Liver (tissue), 9 donors: Measurements from ENCODE around the gene RAB4A. TPM values are rescaled to one million over a fixed set of nuclear protein-coding genes. Genes with fewer than 3 reads are reported as not detected.
A peak's percentile ranks its signal among the peaks of the same experiment; 100 is the strongest.

ENCODE experiments used
- DNase-seq: peaks from one replicate; pipeline ENCODE4 v3.0.0-alpha.2; 2017; ENCODE audit warnings: low spot score
- H3K27ac ChIP-seq, 2 donors: one replicate each; pipeline ENCODE4 v1.7.0; 2013; ENCODE audit warnings: inconsistent platforms in 2 of 2, low read length in 2 of 2, control low read depth in 1 of 2, low read depth in 1 of 2, mild to moderate bottlenecking in 1 of 2
- H3K27me3 ChIP-seq, 4 donors: one replicate each; pipeline versions ENCODE4 v1.6.1 to v1.7.0; 2013; ENCODE audit warnings: low read length in 3 of 4, inconsistent platforms in 1 of 4, mild to moderate bottlenecking in 1 of 4, moderate library complexity in 1 of 4; ENCODE audit not compliant: control insufficient read depth in 4 of 4, insufficient read depth in 4 of 4
- H3K36me3 ChIP-seq, 4 donors: one replicate each; pipeline versions ENCODE4 v1.6.1 to v1.7.0; 2013; ENCODE audit warnings: low read length in 3 of 4, mild to moderate bottlenecking in 3 of 4, low read depth in 1 of 4, moderate library complexity in 1 of 4; ENCODE audit not compliant: control insufficient read depth in 4 of 4, insufficient read depth in 3 of 4
- H3K4me1 ChIP-seq, 4 donors: one replicate each; pipeline versions ENCODE4 v1.6.1 to v1.7.0; 2013; ENCODE audit warnings: low read length in 3 of 4, mild to moderate bottlenecking in 3 of 4, moderate library complexity in 1 of 4; ENCODE audit not compliant: control insufficient read depth in 4 of 4, insufficient read depth in 4 of 4
- H3K4me3 ChIP-seq, 3 donors: one replicate each; pipeline versions ENCODE4 v1.6.1 to v1.7.0; 2013; ENCODE audit warnings: low read length in 3 of 3, control low read depth in 1 of 3, low read depth in 1 of 3, mild to moderate bottlenecking in 1 of 3
- H3K9ac ChIP-seq, 2 donors: one replicate each; pipeline ENCODE4 v1.7.0; 2013; ENCODE audit warnings: low read length in 2 of 2, mild to moderate bottlenecking in 2 of 2, moderate library complexity in 2 of 2, control low read depth in 1 of 2, low read depth in 1 of 2
- H3K9me3 ChIP-seq, 4 donors: one replicate each; pipeline versions ENCODE4 v1.6.1 to v1.7.0; 2013; ENCODE audit warnings: low read length in 3 of 4; ENCODE audit not compliant: control insufficient read depth in 4 of 4
- ATF3 ChIP-seq: IDR thresholded peaks from 2 replicates; pipeline ENCODE4 v1.6.1; 2016; ENCODE audit warnings: antibody characterized with exemption
- CTCF ChIP-seq: fragments of 150-350 bp; IDR thresholded peaks from 2 replicates; pipeline ENCODE4 v1.5.1; 2017; ENCODE audit warnings: improper control_type of control experiment, low read depth, low read length; ENCODE audit not compliant: missing input control
- EGR1 ChIP-seq, 2 donors: IDR thresholded peaks; 2 replicates each; pipeline ENCODE4 v1.6.1; 2016 to 2018; ENCODE audit warnings: antibody characterized with exemption in 2 of 2, low read depth in 2 of 2
- FOXA1 ChIP-seq: IDR thresholded peaks from 2 replicates; pipeline ENCODE4 v1.6.1; 2016; ENCODE audit warnings: antibody characterized with exemption
- FOXA2 ChIP-seq: IDR thresholded peaks from 2 replicates; pipeline ENCODE4 v1.6.1; 2016; ENCODE audit warnings: antibody characterized with exemption
- GABPA ChIP-seq, 2 donors: IDR thresholded peaks in 1 of 2; conservative IDR thresholded peaks in 1 of 2; 2 replicates each; pipeline ENCODE4 v1.6.1; 2016; ENCODE audit warnings: antibody characterized with exemption in 2 of 2, mild to moderate bottlenecking in 1 of 2, moderate library complexity in 1 of 2
- HNF4A ChIP-seq, 2 donors: conservative IDR thresholded peaks; 2 replicates each; pipeline ENCODE4 v1.6.1; 2016; ENCODE audit warnings: antibody characterized with exemption in 2 of 2, mild to moderate bottlenecking in 2 of 2
- HNF4G ChIP-seq: IDR thresholded peaks from 2 replicates; pipeline ENCODE4 v1.6.1; 2016; ENCODE audit warnings: antibody characterized with exemption
- JUND ChIP-seq, 2 donors: IDR thresholded peaks; 2 replicates each; pipeline ENCODE4 v1.6.1; 2016; ENCODE audit warnings: antibody characterized with exemption in 2 of 2
- MAX ChIP-seq: IDR thresholded peaks from 2 replicates; pipeline ENCODE4 v1.6.1; 2016; ENCODE audit warnings: antibody characterized with exemption
- NR2F2 ChIP-seq: IDR thresholded peaks from 2 replicates; pipeline ENCODE4 v1.6.1; 2016; ENCODE audit warnings: antibody characterized with exemption
- RAD21 ChIP-seq, 2 donors: IDR thresholded peaks; 2 replicates each; pipeline ENCODE4 v1.6.1; 2016; ENCODE audit warnings: antibody characterized with exemption in 2 of 2, mild to moderate bottlenecking in 2 of 2
- REST ChIP-seq: IDR thresholded peaks from 2 replicates; pipeline ENCODE4 v1.6.1; 2016; ENCODE audit warnings: antibody characterized with exemption, mild to moderate bottlenecking
- RXRA ChIP-seq, 2 donors: IDR thresholded peaks; 2 replicates each; pipeline ENCODE4 v1.6.1; 2017 to 2018; ENCODE audit warnings: antibody characterized with exemption in 2 of 2, mild to moderate bottlenecking in 1 of 2
- SP1 ChIP-seq: IDR thresholded peaks from 2 replicates; pipeline ENCODE4 v1.6.1; 2018; ENCODE audit warnings: antibody characterized with exemption, mild to moderate bottlenecking
- TAF1 ChIP-seq: conservative IDR thresholded peaks from 2 replicates; pipeline ENCODE4 v1.6.1; 2016; ENCODE audit warnings: antibody characterized with exemption, mild to moderate bottlenecking
- YY1 ChIP-seq: IDR thresholded peaks from 2 replicates; pipeline ENCODE4 v1.6.1; 2016; ENCODE audit warnings: antibody characterized with exemption, mild to moderate bottlenecking
- ZBTB33 ChIP-seq: IDR thresholded peaks from 2 replicates; pipeline ENCODE4 v1.6.1; 2016; ENCODE audit warnings: antibody characterized with exemption
- WGBS: extraction: QIAGEN DNeasy Blood & Tissue Kit; methylation state at CpG from one replicate; pipeline ENCODE4 v1.1.7; 2013; 5-methylcytosine and 5-hydroxymethylcytosine counted together
- polyA plus RNA-seq, 2 donors: library from polyadenylated mRNA; stranded (reverse) in 1 of 2; unstranded in 1 of 2; fragments of 200-250 nt in 1 of 2; fragments of >200 nt in 1 of 2; fragmentation: Nextera tagmentation in 1 of 2; extraction: Ambion mirVana in 1 of 2; gene quantifications; one replicate each; pipeline versions ENCODE4 v1.2.1 to v1.2.3, GENCODE V29; 2013 to 2015
- total RNA-seq, 2 donors: library from RNA; depleted of rRNA; stranded (reverse); fragments of >200 nt; gene quantifications; one replicate each; pipeline ENCODE4 v1.2.3, GENCODE V29; 2014
- donor health status: healthy.
- donor health status: healthy.
- donor health status: healthy.
- donor health status: healthy.
- donor health status: healthy.

RAB4A gene
- total and polyA plus RNA-seq, 4 donors: 16.5 to 51.9 (median 29.5) TPM

GRCh38 chr1:229298887-229299503, 28.1 kb downstream of the RAB4A start:
- DNase-seq: no peak
- no peaks in the 10 kb centered on the region for H3K27me3 ChIP-seq
- peaks cover 7 to 31% (median 26%) of the 10 kb centered on the region in 4 donors for H3K36me3 ChIP-seq

More at GRCh38 chr1:229298887-229299503, 28.1 kb downstream of the RAB4A start:
- no peak overlapping the region for H3K27ac ChIP-seq
- no peak overlapping the region for H3K9ac ChIP-seq
- peaks cover 0 to 22% (median 18%) of the 10 kb centered on the region in 4 donors for H3K4me1 ChIP-seq
- no peaks in the 10 kb centered on the region for H3K9me3 ChIP-seq
- 55% methylated on average over 5 of the region's 5 CpGs for WGBS
- TF ChIP-seq FOXA2 (peak; percentile 34), ZBTB33 (no peak), RAD21 (IDR thresholded peaks at IDR 0.05) (peak in 1 of 2 donors; percentile 28), RXRA (IDR thresholded peaks at IDR 0.05) (peak in 1 of 2 donors; percentile 53), NR2F2 (no peak), GABPA (IDR thresholded peaks at IDR 0.05 in 1 of 2, conservative IDR thresholded peaks at IDR 0.05 in 1 of 2) (no peak), FOXA1 (no peak), MAX (no peak), CTCF (no peak), TAF1 (no peak), REST (no peak), ATF3 (no peak), YY1 (no peak), HNF4G (peak; percentile 66), SP1 (peak; percentile 67), JUND (IDR thresholded peaks at IDR 0.05) (peak in 1 of 2 donors; percentile 33), HNF4A (conservative IDR thresholded peaks at IDR 0.05) (peak; percentile 87 to 91), EGR1 (IDR thresholded peaks at IDR 0.05; ENCODE audit: low read depth in 2 of 2) (no peak)
- no peak overlapping the region for H3K4me3 ChIP-seq
